Activated T-cell treated with anti-CD3 and anti-CD28 coated beads for 24 hours (primary cell): ENCODE results near the gene DPH6.

Experiments used
- DNase-seq: peaks from one replicate; pipeline ENCODE4 v3.0.0-alpha.2; 2020; ENCODE audit warnings: low read depth

The DPH6 gene

GRCh38 chr15:35540885-35541284 lies 5.1 kb downstream of the DPH6 start:
- no peak for DNase-seq

- DNase-seq = no peak
Observed at GRCh38 chr15:35540021-35540420, 5.9 kb downstream of the DPH6 start.

- DNase-seq = no peak
Observed at GRCh38 chr15:35535365-35535916, 10.5 kb downstream of the DPH6 start.

- no peak for DNase-seq
Observed at GRCh38 chr15:35533130-35534110, 12.5 kb downstream of the DPH6 start.

- no peak for DNase-seq
Observed at GRCh38 chr15:35530698-35531097, 15.3 kb downstream of the DPH6 start.

- DNase-seq = no peak
Observed at GRCh38 chr15:35529784-35530183, 16.2 kb downstream of the DPH6 start.

GRCh38 chr15:35522061-35522460 lies 23.9 kb downstream of the DPH6 start:
- DNase-seq = no peak

- no peak for DNase-seq
Observed at GRCh38 chr15:35519541-35520149, 26.3 kb downstream of the DPH6 start.

- DNase-seq = no peak
Observed at GRCh38 chr15:35519052-35519451, 26.9 kb downstream of the DPH6 start.

GRCh38 chr15:35514759-35515158 lies 31.2 kb downstream of the DPH6 start:
- no peak for DNase-seq

- DNase-seq = no peak
Observed at GRCh38 chr15:35507932-35508638, 37.9 kb downstream of the DPH6 start.

- DNase-seq = no peak
Observed at GRCh38 chr15:35506272-35506870, 39.6 kb downstream of the DPH6 start.

GRCh38 chr15:35505809-35506208 lies 40.2 kb downstream of the DPH6 start:
- no peak for DNase-seq

- no peak for DNase-seq
Observed at GRCh38 chr15:35505141-35505540, 40.8 kb downstream of the DPH6 start.

- no peak for DNase-seq
Observed at GRCh38 chr15:35499723-35500122, 46.2 kb downstream of the DPH6 start.

- DNase-seq = no peak
Observed at GRCh38 chr15:35496585-35496984, 49.4 kb downstream of the DPH6 start.

- DNase-seq = no peak
Observed at GRCh38 chr15:35495080-35495479, 50.9 kb downstream of the DPH6 start.

- no peak for DNase-seq
Observed at GRCh38 chr15:35491999-35492398, 54.0 kb downstream of the DPH6 start.

GRCh38 chr15:35491173-35491572 lies 54.8 kb downstream of the DPH6 start:
- DNase-seq = no peak

GRCh38 chr15:35490511-35490910 lies 55.5 kb downstream of the DPH6 start:
- DNase-seq = no peak

GRCh38 chr15:35487417-35487816 lies 58.5 kb downstream of the DPH6 start:
- no peak for DNase-seq

GRCh38 chr15:35486296-35486695 lies 59.7 kb downstream of the DPH6 start:
- DNase-seq = no peak
